ENCODE data around the gene TXNRD3. TPM values are rescaled to one million over a fixed set of nuclear protein-coding genes. Genes with fewer than 3 reads are reported as not detected.

The TXNRD3 gene
- total RNA-seq, result 5.1 TPM
- long read RNA-seq, partial matches to known transcripts, result 0 of 4 reads
- long read RNA-seq, other reads (novel, unspliced or antisense), result 4 of 4 reads

- intact Hi-C loops (cut with DNase I), result no loop called here
- peak; percentile 90 for DNase-seq (ENCODE audit: low spot score)
Measured at GRCh38 chr3:126654571-126655383, at the start of gene TXNRD3. Gene TXNRD3 (minus strand): TSS chr3:126655124.

GRCh38 chr3:126703512-126704493, 48.9 kb upstream of the TXNRD3 start, which contains the start of gene CHCHD6:
Gene CHCHD6 (plus strand): TSS chr3:126704240. CDS start chr3:126704313, 73 bp downstream.
- intact Hi-C loops (cut with DNase I), result loop anchor here (2.0 to 5.0 kb wide), 2 partner anchors 39 to 278 kb away; partner anchors contain the start of gene PLXNA1
- peak; percentile 98 for DNase-seq (ENCODE audit: low spot score)

- no peak for DNase-seq (ENCODE audit: low spot score)
- intact Hi-C loops (cut with DNase I), result no loop called here
Measured at GRCh38 chr3:126699011-126699410, 44.1 kb upstream of the TXNRD3 start.

- intact Hi-C loops (cut with DNase I), result no loop called here
- no peak for DNase-seq (ENCODE audit: low spot score)
Measured at GRCh38 chr3:126696701-126697267, 41.9 kb upstream of the TXNRD3 start.

DNA sequence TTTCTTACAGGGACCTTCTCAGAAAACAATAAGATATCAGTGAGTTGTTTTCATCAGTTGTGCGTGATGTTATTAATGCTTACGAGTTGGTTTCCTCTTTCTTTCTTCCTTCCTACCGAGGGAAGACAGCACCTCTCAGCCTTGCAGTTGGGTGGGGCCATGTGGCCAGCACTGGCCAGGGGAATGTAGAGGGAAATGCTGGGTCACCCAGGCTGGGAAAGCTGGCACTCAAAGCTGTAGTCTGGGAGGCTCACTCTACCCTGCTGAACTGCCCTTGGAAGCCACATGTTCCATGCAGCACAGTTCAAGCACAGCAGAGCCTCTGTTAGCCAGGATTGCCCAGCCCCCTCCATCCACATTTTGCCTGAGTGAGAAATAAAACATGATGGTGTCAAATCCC, 39.0 kb upstream of the TXNRD3 start:
- intact Hi-C loops (cut with DNase I), result no loop called here
- DNase-seq (ENCODE audit: low spot score), result no peak

- DNase-seq (ENCODE audit: low spot score), result no peak
- intact Hi-C loops (cut with DNase I), result no loop called here
Measured at GRCh38 chr3:126692858-126693257, 37.9 kb upstream of the TXNRD3 start.

DNA sequence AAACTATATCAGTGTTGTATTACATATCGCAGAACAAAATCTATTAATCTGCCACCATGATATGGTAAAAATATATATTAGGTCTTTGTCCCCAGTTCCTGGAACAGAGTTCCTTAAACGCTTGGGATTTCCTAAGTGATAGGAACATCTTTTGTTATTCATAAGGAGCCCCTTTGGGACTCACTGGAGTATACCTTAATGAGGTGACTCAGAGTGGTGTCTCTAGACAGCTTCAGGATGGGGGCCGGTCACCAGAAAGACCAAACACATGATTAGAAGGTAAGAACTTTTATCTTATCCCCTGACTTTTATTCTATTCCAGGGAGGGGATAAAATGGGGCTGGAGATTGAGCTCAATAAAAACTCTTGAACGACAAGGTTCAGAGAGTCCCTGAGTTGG, 36.8 kb upstream of the TXNRD3 start:
- intact Hi-C loops (cut with DNase I), result no loop called here
- DNase-seq (ENCODE audit: low spot score), result no peak

DNA sequence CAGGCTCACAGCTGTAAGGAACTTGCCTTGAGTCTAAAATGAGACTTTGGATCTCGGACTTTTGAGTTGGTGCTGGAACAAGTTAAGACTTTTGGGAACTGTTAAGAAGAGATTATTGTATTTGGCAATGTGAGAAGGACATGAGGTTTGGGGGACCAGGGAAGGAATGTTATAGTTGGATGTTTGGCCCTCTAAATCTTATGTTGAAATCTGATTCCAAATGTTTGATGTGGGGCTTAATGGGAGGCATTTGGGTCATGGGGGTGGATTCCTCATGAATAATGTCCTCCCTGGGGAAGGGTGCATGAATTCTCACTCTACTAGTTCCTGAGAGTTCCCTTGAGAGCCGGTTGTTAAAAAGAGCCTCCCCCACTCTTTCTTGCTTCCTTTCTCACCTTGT, 30.6 kb upstream of the TXNRD3 start:
- intact Hi-C loops (cut with DNase I), result no loop called here
- no peak for DNase-seq (ENCODE audit: low spot score)

GRCh38 chr3:126685021-126685420, 30.1 kb upstream of the TXNRD3 start:
- DNase-seq (ENCODE audit: low spot score), result no peak
- intact Hi-C loops (cut with DNase I), result no loop called here

GRCh38 chr3:126684218-126684751, 29.4 kb upstream of the TXNRD3 start:
- intact Hi-C loops (cut with DNase I), result loop anchor here (5.0 kb wide), 1 partner anchor 863 kb away; no protein-coding TSS in a partner anchor

GRCh38 chr3:126683069-126683468, 28.1 kb upstream of the TXNRD3 start:
- no peak for DNase-seq (ENCODE audit: low spot score)
- intact Hi-C loops (cut with DNase I), result loop anchor here (5.0 kb wide), 1 partner anchor 864 kb away; no protein-coding TSS in a partner anchor

More at GRCh38 chr3:126684218-126684751, 29.4 kb upstream of the TXNRD3 start:
- no peak for DNase-seq (ENCODE audit: low spot score)

DNA sequence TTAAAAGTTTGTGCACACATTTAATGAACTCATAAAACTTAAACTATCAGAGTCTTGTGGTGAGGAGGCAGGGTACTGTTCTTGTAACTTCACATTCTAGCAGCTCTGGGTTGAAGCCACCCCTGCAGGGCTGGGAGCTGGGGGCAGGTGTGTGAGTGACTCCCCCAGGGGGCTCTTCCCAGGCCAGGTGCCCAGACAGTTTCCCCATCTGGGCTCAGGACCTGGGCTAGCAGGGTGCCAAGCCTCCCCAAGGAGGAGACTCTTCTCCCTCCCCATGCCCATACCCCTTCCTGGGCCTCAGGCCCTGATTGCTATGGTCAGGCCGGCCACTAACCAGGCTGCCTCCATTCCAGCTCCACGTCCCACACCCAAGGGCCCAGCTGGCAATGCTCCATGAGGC, 27.1 kb upstream of the TXNRD3 start:
- DNase-seq (ENCODE audit: low spot score), result no peak
- intact Hi-C loops (cut with DNase I), result loop anchor here (5.0 kb wide), 1 partner anchor 865 kb away; no protein-coding TSS in a partner anchor

DNA sequence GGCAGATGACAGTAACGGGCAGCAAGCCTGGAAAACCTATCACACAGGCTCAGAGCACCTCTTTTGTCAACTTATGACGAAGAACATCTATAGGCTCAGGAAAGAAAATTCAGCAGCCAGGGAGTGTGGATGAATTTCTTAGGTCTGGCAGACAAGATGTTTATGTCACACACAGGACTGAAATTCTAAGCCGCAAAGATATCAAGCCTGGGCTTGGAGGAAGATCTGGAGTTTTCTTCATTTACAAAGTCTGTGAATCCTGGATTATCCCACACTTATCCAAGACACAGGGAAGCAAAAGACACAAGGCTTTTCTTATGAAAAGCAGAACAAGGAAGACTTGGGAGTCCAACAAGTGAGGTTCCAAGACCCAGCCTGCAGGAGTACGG, 25.7 kb upstream of the TXNRD3 start:
- no peak for DNase-seq (ENCODE audit: low spot score)
- intact Hi-C loops (cut with DNase I), result loop anchor here (5.0 kb wide), 1 partner anchor 867 kb away; no protein-coding TSS in a partner anchor

DNA sequence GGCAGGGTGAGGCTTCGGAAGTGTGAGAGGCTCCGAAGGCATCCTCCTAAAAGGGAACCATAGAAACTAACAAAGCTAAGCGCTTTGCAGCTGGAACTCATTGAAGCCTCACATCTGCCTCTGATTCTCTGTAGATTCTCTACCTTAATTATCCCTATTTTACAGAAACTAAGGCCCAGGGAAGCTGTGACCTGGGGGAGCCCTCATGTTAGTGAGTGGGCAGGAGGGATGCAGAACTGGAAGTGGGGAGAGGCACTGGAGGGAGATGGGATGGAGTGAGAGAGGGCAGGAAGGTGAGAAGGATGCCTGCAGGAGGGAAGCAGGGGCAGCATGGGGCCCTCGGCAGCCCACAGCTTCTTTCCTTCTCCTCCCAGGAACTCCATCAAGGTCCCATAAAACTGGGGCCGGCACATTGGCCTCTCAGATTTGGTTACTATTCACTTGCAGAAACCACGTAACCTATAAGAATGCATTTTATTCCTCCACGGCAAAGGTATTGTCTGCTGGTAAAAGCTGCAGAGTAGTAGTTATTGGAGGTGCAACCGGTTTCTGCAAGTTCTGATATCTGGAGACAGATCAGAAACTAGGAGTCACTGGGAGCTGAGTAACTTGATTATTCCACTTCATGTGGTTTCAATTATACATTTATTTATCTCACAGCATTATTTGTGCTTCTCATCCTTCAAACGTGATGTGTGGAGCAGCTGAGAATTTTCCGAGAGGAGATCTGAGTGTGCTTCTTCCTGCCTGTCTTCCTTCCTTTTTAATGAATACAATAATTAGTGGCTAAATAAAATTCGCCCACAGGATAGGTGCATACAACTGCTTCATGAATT, 25.1 kb upstream of the TXNRD3 start:
- DNase-seq (ENCODE audit: low spot score), result no peak
- intact Hi-C loops (cut with DNase I), result loop anchor here (2.0 to 5.0 kb wide), 5 partner anchors 71 to 867 kb away; partner anchors contain the start of gene PLXNA1

DNA sequence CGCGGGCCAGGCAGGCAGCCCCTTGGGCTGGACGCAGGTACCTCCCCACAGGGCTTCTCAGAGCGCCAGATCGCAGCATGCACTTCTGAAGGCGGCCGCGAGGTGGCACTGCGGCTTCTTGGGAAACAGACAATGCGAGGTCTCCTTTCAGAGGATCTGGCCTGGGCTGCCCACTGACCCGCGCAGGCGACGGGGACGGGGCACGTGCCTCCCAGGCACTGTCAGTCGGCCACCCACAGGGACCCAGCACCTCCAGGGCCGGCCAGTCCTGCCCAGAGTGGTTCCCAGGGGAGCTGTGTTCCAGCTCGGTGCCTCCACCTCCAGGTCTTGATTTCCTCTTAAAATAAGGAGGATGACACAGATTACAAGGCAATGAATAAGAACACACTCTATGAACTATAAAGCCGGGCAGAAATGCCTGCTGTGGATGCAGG, 24.4 kb upstream of the TXNRD3 start:
- intact Hi-C loops (cut with DNase I), result loop anchor here (2.0 kb wide), 4 partner anchors 71 to 775 kb away; partner anchors contain the start of gene PLXNA1
- DNase-seq (ENCODE audit: low spot score), result peak; percentile 90

- DNase-seq (ENCODE audit: low spot score), result no peak
- intact Hi-C loops (cut with DNase I), result loop anchor here (2.0 kb wide), 4 partner anchors 72 to 776 kb away; partner anchors contain the start of gene PLXNA1
Measured at GRCh38 chr3:126678693-126679317, 23.9 kb upstream of the TXNRD3 start.

- intact Hi-C loops (cut with DNase I), result loop anchor here (2.0 kb wide), 4 partner anchors 73 to 777 kb away; partner anchors contain the start of gene PLXNA1
- no peak for DNase-seq (ENCODE audit: low spot score)
Measured at GRCh38 chr3:126677862-126678503, 23.1 kb upstream of the TXNRD3 start.

Data from cardiac septum (tissue), 1 donor.